Caki2 (cell line): ENCODE measurements around the gene SIGLEC11. TPM values are rescaled to one million over a fixed set of nuclear protein-coding genes. Genes with fewer than 3 reads are reported as not detected.
"Not testable (repeated sequence)": the region's sequence is repeated elsewhere in the genome, so short reads cannot be mapped to it uniquely, and the experiment has no call there.

ENCODE experiments used
- DNase-seq: peaks from one replicate; pipeline ENCODE4 v3.0.0-alpha.2; 2015; ENCODE audit warnings: low read depth
- in situ Hi-C: cut with HindIII; loops from 2 replicates; pipeline ENCODE4 v1.10.0; 2016; ENCODE audit warnings: low sequenced_read_pairs, low pct_unique_long_range_greater_than_20kb, mixed read lengths
- total RNA-seq: library from RNA; depleted of rRNA; stranded (reverse); fragments of >200 nt; shearing (Covaris generic); gene quantifications from 2 replicates; pipeline ENCODE4 v1.2.3, GENCODE V29; 2014; ENCODE audit warnings: low replicate concordance; rRNA removed

The SIGLEC11 gene
- not detected in 2 replicates for total RNA-seq

GRCh38 chr19:49960980-49961379 lies at the start of gene SIGLEC11:
TSS of gene SIGLEC11 (minus strand) at chr19:49961172. CDS start at chr19:49961081, 91 bp downstream.
- DNase-seq, in situ Hi-C loops: not testable (repeated sequence)

- no peak for DNase-seq
- in situ Hi-C loops = no loop called here
Measured at GRCh38 chr19:50008532-50008931, 47.6 kb upstream of the SIGLEC11 start.

GRCh38 chr19:50007947-50008346 lies 47.0 kb upstream of the SIGLEC11 start:
- DNase-seq = no peak
- in situ Hi-C loops = no loop called here

- in situ Hi-C loops = no loop called here
- no peak for DNase-seq
Measured at GRCh38 chr19:50007170-50007569, 46.2 kb upstream of the SIGLEC11 start.

GRCh38 chr19:50005428-50005827 lies 44.5 kb upstream of the SIGLEC11 start:
- in situ Hi-C loops = no loop called here
- no peak for DNase-seq

- in situ Hi-C loops = no loop called here
- DNase-seq = peak; percentile 97
Measured at GRCh38 chr19:50003810-50004419, 42.9 kb upstream of the SIGLEC11 start.

- no peak for DNase-seq
- in situ Hi-C loops = no loop called here
Measured at GRCh38 chr19:50003254-50003788, 42.3 kb upstream of the SIGLEC11 start.

- DNase-seq = no peak
- in situ Hi-C loops = no loop called here
Measured at GRCh38 chr19:50002386-50002960, 41.5 kb upstream of the SIGLEC11 start.

- in situ Hi-C loops = no loop called here
- DNase-seq = no peak
Measured at GRCh38 chr19:50001775-50002174, 40.8 kb upstream of the SIGLEC11 start.

- in situ Hi-C loops = no loop called here
Measured at GRCh38 chr19:50000841-50001557, 40.0 kb upstream of the SIGLEC11 start.

GRCh38 chr19:50000038-50000840 lies 39.3 kb upstream of the SIGLEC11 start:
- no peak for DNase-seq
- in situ Hi-C loops = no loop called here

More at GRCh38 chr19:50000841-50001557, 40.0 kb upstream of the SIGLEC11 start:
- no peak for DNase-seq

- in situ Hi-C loops = no loop called here
- no peak for DNase-seq
Measured at GRCh38 chr19:49999371-50000010, 38.5 kb upstream of the SIGLEC11 start.

GRCh38 chr19:49997709-49998108 lies 36.7 kb upstream of the SIGLEC11 start:
- peak; percentile 61 for DNase-seq
- in situ Hi-C loops = no loop called here

GRCh38 chr19:49988433-49988832 lies 27.5 kb upstream of the SIGLEC11 start:
- in situ Hi-C loops = no loop called here
- peak; percentile 50 for DNase-seq

- in situ Hi-C loops = no loop called here
- DNase-seq = no peak
Measured at GRCh38 chr19:49988007-49988406, 27.0 kb upstream of the SIGLEC11 start.

- in situ Hi-C loops = no loop called here
- peak; percentile 100 for DNase-seq
Measured at GRCh38 chr19:49987159-49987698, 26.3 kb upstream of the SIGLEC11 start.

GRCh38 chr19:49986354-49986753 lies 25.4 kb upstream of the SIGLEC11 start:
- in situ Hi-C loops = no loop called here
- no peak for DNase-seq

GRCh38 chr19:49985871-49986270 lies 24.9 kb upstream of the SIGLEC11 start:
- in situ Hi-C loops = no loop called here
- DNase-seq = no peak
